Cardiac septum (tissue), 1 donor: Measurements from ENCODE around the gene BCL2. TPM values are rescaled to one million over a fixed set of nuclear protein-coding genes. Genes with fewer than 3 reads are reported as not detected.

ENCODE experiments used
- DNase-seq: peaks from one replicate; pipeline ENCODE4 v3.0.0-alpha.2; 2020; ENCODE audit warnings: low spot score
- intact Hi-C: fragments of 100-400 bp; cut with DNase I; formaldehyde crosslinking; loops from one replicate; pipeline ENCODE4 v1.14.0; 2022
- total RNA-seq: library from RNA; stranded (reverse); fragmentation: NEBNext Ultra II Directional; extraction: Animal tissue kit (Norgen Biotek cat#: 25700); gene quantifications from one replicate; pipeline ENCODE4 v1.2.1, GENCODE V29; 2021
- donor health status: DM: no; HTN: no; CAD: no.

BCL2 gene
- total RNA-seq, 1 donor from 2014 or later, result 25.9 TPM

GRCh38 chr18:63141778-63142176 is 177.8 kb downstream of the BCL2 start:
- intact Hi-C loops, result loop anchor here (5.0 kb wide), 1 partner anchor 41 kb away; no protein-coding TSS in a partner anchor
- no peak for DNase-seq

- DNase-seq, result no peak
- intact Hi-C loops, result loop anchor here (5.0 kb wide), 1 partner anchor 41 kb away; no protein-coding TSS in a partner anchor
Measured at GRCh38 chr18:63140997-63141777, 178.4 kb downstream of the BCL2 start.

- no peak for DNase-seq
- intact Hi-C loops, result loop anchor here (5.0 kb wide), 1 partner anchor 42 kb away; no protein-coding TSS in a partner anchor
Measured at GRCh38 chr18:63140038-63140450, 179.5 kb downstream of the BCL2 start.

- DNase-seq, result no peak
- intact Hi-C loops, result no loop called here
Measured at GRCh38 chr18:63138436-63139340, 180.9 kb downstream of the BCL2 start.

- DNase-seq, result no peak
Measured at GRCh38 chr18:63137999-63138435, 181.6 kb downstream of the BCL2 start.

GRCh38 chr18:63135101-63135500 is 184.5 kb downstream of the BCL2 start:
- DNase-seq, result no peak
- intact Hi-C loops, result no loop called here

More at GRCh38 chr18:63137999-63138435, 181.6 kb downstream of the BCL2 start:
- intact Hi-C loops, result no loop called here

- intact Hi-C loops, result loop anchor here (2.0 to 5.0 kb wide), 3 partner anchors 106 to 309 kb away; no protein-coding TSS in a partner anchor
- no peak for DNase-seq
Measured at GRCh38 chr18:63132819-63133200, 186.8 kb downstream of the BCL2 start.

- no peak for DNase-seq
- intact Hi-C loops, result loop anchor here (1.0 to 5.0 kb wide), 4 partner anchors 105 to 310 kb away; no protein-coding TSS in a partner anchor
Measured at GRCh38 chr18:63131959-63132818, 187.4 kb downstream of the BCL2 start.

GRCh38 chr18:63131106-63131958 is 188.2 kb downstream of the BCL2 start:
- intact Hi-C loops, result loop anchor here (1.0 to 5.0 kb wide), 3 partner anchors 104 to 311 kb away; no protein-coding TSS in a partner anchor
- no peak for DNase-seq

- intact Hi-C loops, result loop anchor here (5.0 kb wide), 2 partner anchors 103 to 312 kb away; no protein-coding TSS in a partner anchor
- no peak for DNase-seq
Measured at GRCh38 chr18:63130176-63130575, 189.4 kb downstream of the BCL2 start.

GRCh38 chr18:63128237-63128974 is 191.2 kb downstream of the BCL2 start:
- no peak for DNase-seq
- intact Hi-C loops, result no loop called here

- no peak for DNase-seq
- intact Hi-C loops, result no loop called here
Measured at GRCh38 chr18:63126134-63127069, 193.2 kb downstream of the BCL2 start.

GRCh38 chr18:63120620-63121019 is 198.9 kb downstream of the BCL2 start:
- no peak for DNase-seq
- intact Hi-C loops, result loop anchor here (2.0 kb wide), 1 partner anchor 40 kb away; no protein-coding TSS in a partner anchor

GRCh38 chr18:63119647-63120046 is 199.9 kb downstream of the BCL2 start:
- intact Hi-C loops, result loop anchor here (2.0 kb wide), 1 partner anchor 41 kb away; no protein-coding TSS in a partner anchor
- DNase-seq, result no peak

- intact Hi-C loops, result no loop called here
- DNase-seq, result no peak
Measured at GRCh38 chr18:63113899-63114565, 205.5 kb downstream of the BCL2 start.

GRCh38 chr18:63112706-63113105 is 206.9 kb downstream of the BCL2 start:
- no peak for DNase-seq
- intact Hi-C loops, result no loop called here
